Adrenal gland (tissue), 5 donors: ENCODE data around the gene GTF3C6.

Source experiments
- CTCF ChIP-seq, 6 experiments: fragments of 450-650 bp in 4 of 6; fragments of 200-600 bp in 2 of 6; sonication (generic) in 1 of 6; IDR thresholded peaks; 1 replicate in 5 of 6; 2 replicates in 1 of 6; pipeline versions ENCODE4 v1.5.1 to v1.8.0; 2016 to 2021; ENCODE audit warnings: antibody characterized with exemption in 6 of 6, mild to moderate bottlenecking in 2 of 6, moderate library complexity in 1 of 6
- POLR2A ChIP-seq, 2 donors: fragments of 450-650 bp; IDR thresholded peaks; one replicate each; pipeline ENCODE4 v1.6.1; 2017; ENCODE audit warnings: antibody characterized with exemption in 2 of 2, mild to moderate bottlenecking in 2 of 2, moderate library complexity in 1 of 2
- donor health status: DM: no; HTN: no; CAD: no.

- TF ChIP-seq CTCF (IDR thresholded peaks at IDR 0.05): no peak
- TF ChIP-seq POLR2A (IDR thresholded peaks at IDR 0.05): no peak
Measured at GRCh38 chr6:110979565-110980101, 21.1 kb downstream of the GTF3C6 start.
